ENCODE data around the gene TADA2B. TPM values are rescaled to one million over a fixed set of nuclear protein-coding genes. Genes with fewer than 3 reads are reported as not detected.

The TADA2B gene
- total and polyA plus RNA-seq, 9 of the 15 experiments (the other 6 are each of a cell fraction or from before 2014, with no cell fraction given), result 0.55 to 12.2 (median 7.5) TPM

GRCh38 chr4:7031558-7032449 is 11.4 kb upstream of the TADA2B start (continued):
- TF ChIP-seq POLR2AphosphoS5 (IDR thresholded peaks at IDR 0.05; ENCODE audit: control insufficient read depth, insufficient read depth, low read depth, low read length), result peak; percentile 63
- TF ChIP-seq MAFG (tag; conservative IDR thresholded peaks at IDR 0.05), result peak; percentile 98
- no peak for TF ChIP-seq POLR3A (IDR thresholded peaks at IDR 0.05; ENCODE audit: borderline replicate concordance, extremely low read depth, insufficient read depth, insufficient read length)
- TF ChIP-seq GABPA (tag; conservative IDR thresholded peaks at IDR 0.05; ENCODE audit: low read depth), result no peak
- no peak for TF ChIP-seq TCFL5 (CRISPR knock-in tag; conservative IDR thresholded peaks at IDR 0.05)
- no peak for TF ChIP-seq RBM17 (IDR thresholded peaks at IDR 0.05; ENCODE audit: borderline replicate concordance, low read depth, low read length)
- peak; percentile 54 for TF ChIP-seq NFIC (IDR thresholded peaks at IDR 0.05)
- TF ChIP-seq EGR1 (conservative IDR thresholded peaks at IDR 0.05), result no peak; the same call in 1 of the 2 replicates
- TF ChIP-seq BRD9 (IDR thresholded peaks at IDR 0.05; ENCODE audit: low read depth, partially characterized antibody), result peak; percentile 29
- TF ChIP-seq DNMT1 (IDR thresholded peaks at IDR 0.05), result no peak
- no peak for TF ChIP-seq HIVEP1 (CRISPR knock-in tag; IDR thresholded peaks at IDR 0.05)
- TF ChIP-seq POLR2G (IDR thresholded peaks at IDR 0.05; ENCODE audit: low read depth, low read length), result 0 out of 2 replicates have a peak, but pooled peaks have one; percentile 12
- TF ChIP-seq EZH2 (IDR thresholded peaks at IDR 0.05; ENCODE audit: borderline replicate concordance, low read depth, low read length), result no peak
- peak; percentile 77 for TF ChIP-seq L3MBTL2 (IDR thresholded peaks at IDR 0.05)
- no peak for TF ChIP-seq ZNF174 (CRISPR knock-in tag; IDR thresholded peaks at IDR 0.05)
- TF ChIP-seq IRF9 (tag; IDR thresholded peaks at IDR 0.05), result no peak
- no peak for TF ChIP-seq ZNF232 (CRISPR knock-in tag; IDR thresholded peaks at IDR 0.05)
- TF ChIP-seq ZFPM2 (CRISPR knock-in tag; IDR thresholded peaks at IDR 0.05), result no peak
- TF ChIP-seq, protein P1, sequence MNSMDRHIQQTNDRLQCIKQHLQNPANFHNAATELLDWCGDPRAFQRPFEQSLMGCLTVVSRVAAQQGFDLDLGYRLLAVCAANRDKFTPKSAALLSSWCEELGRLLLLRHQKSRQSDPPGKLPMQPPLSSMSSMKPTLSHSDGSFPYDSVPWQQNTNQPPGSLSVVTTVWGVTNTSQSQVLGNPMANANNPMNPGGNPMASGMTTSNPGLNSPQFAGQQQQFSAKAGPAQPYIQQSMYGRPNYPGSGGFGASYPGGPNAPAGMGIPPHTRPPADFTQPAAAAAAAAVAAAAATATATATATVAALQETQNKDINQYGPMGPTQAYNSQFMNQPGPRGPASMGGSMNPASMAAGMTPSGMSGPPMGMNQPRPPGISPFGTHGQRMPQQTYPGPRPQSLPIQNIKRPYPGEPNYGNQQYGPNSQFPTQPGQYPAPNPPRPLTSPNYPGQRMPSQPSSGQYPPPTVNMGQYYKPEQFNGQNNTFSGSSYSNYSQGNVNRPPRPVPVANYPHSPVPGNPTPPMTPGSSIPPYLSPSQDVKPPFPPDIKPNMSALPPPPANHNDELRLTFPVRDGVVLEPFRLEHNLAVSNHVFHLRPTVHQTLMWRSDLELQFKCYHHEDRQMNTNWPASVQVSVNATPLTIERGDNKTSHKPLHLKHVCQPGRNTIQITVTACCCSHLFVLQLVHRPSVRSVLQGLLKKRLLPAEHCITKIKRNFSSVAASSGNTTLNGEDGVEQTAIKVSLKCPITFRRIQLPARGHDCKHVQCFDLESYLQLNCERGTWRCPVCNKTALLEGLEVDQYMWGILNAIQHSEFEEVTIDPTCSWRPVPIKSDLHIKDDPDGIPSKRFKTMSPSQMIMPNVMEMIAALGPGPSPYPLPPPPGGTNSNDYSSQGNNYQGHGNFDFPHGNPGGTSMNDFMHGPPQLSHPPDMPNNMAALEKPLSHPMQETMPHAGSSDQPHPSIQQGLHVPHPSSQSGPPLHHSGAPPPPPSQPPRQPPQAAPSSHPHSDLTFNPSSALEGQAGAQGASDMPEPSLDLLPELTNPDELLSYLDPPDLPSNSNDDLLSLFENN (IDR thresholded peaks at IDR 0.05; ENCODE audit: low read depth in 2 of 2, low read length in 2 of 2), result 0 out of 4 replicates have a peak, but pooled peaks of 1 of the 2 experiments have one; percentile 72
- no peak for TF ChIP-seq ZNF551 (CRISPR knock-in tag; IDR thresholded peaks at IDR 0.05)
- TF ChIP-seq, protein P2, sequence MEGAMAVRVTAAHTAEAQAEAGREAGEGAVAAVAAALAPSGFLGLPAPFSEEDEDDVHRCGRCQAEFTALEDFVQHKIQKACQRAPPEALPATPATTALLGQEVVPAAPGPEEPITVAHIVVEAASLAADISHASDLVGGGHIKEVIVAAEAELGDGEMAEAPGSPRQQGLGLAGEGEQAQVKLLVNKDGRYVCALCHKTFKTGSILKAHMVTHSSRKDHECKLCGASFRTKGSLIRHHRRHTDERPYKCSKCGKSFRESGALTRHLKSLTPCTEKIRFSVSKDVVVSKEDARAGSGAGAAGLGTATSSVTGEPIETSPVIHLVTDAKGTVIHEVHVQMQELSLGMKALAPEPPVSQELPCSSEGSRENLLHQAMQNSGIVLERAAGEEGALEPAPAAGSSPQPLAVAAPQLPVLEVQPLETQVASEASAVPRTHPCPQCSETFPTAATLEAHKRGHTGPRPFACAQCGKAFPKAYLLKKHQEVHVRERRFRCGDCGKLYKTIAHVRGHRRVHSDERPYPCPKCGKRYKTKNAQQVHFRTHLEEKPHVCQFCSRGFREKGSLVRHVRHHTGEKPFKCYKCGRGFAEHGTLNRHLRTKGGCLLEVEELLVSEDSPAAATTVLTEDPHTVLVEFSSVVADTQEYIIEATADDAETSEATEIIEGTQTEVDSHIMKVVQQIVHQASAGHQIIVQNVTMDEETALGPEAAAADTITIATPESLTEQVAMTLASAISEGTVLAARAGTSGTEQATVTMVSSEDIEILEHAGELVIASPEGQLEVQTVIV (CRISPR knock-in tag; IDR thresholded peaks at IDR 0.05; ENCODE audit: borderline replicate concordance), result no peak
- no peak for TF ChIP-seq PHF20 (IDR thresholded peaks at IDR 0.05; ENCODE audit: partially characterized antibody)

All from K562 (cell line).